ENCODE results near the gene CCDC171. TPM values are rescaled to one million over a fixed set of nuclear protein-coding genes. Genes with fewer than 3 reads are reported as not detected.

Gene CCDC171
- total and polyA plus RNA-seq, 2 donors: 9.8 to 13.9 TPM

- 96% methylated on average over 3 of the region's 3 CpGs for WGBS
- no peak for DNase-seq (ENCODE audit: low read depth in 6 of 9, low spot score in 9 of 9)
Measured at GRCh38 chr9:15707000-15707399, 154.2 kb downstream of the CCDC171 start.

GRCh38 chr9:15711531-15711930 lies 158.7 kb downstream of the CCDC171 start:
- Histone ChIP-seq H3K9me3 (ENCODE audit: control insufficient read depth in 2 of 2, insufficient read depth in 1 of 2, low read length in 1 of 2) (no peaks in the 10 kb centered on the region), H3K27me3 (ENCODE audit: control insufficient read depth in 2 of 2, insufficient read depth in 1 of 2, low read length in 1 of 2) (no peaks in the 10 kb centered on the region), H3K27ac (ENCODE audit: low read depth in 1 of 2, low read length in 1 of 2) (no peak overlapping the region), H3K4me1 (ENCODE audit: control insufficient read depth in 2 of 2, insufficient read depth in 2 of 2, low read length in 2 of 2) (no peaks in the 10 kb centered on the region), H3K36me3 (ENCODE audit: control insufficient read depth in 2 of 2, insufficient read depth in 2 of 2, low read length in 1 of 2) (no peaks in the 10 kb centered on the region), H3K4me3 (ENCODE audit: low read length in 2 of 2) (no peak overlapping the region)
- 99% methylated on average over 1 of the region's 1 CpG for WGBS
- no peak for DNase-seq (ENCODE audit: low read depth in 6 of 9, low spot score in 9 of 9)

More at GRCh38 chr9:15707000-15707399, 154.2 kb downstream of the CCDC171 start:
- no peaks in the 10 kb centered on the region for H3K9me3 ChIP-seq (ENCODE audit: control insufficient read depth in 2 of 2, insufficient read depth in 1 of 2, low read length in 1 of 2)
- H3K27ac ChIP-seq (ENCODE audit: low read depth in 1 of 2, low read length in 1 of 2): no peak overlapping the region
- H3K36me3 ChIP-seq (ENCODE audit: control insufficient read depth in 2 of 2, insufficient read depth in 2 of 2, low read length in 1 of 2): no peaks in the 10 kb centered on the region
- H3K4me1 ChIP-seq (ENCODE audit: control insufficient read depth in 2 of 2, insufficient read depth in 2 of 2, low read length in 2 of 2): no peaks in the 10 kb centered on the region
- H3K4me3 ChIP-seq (ENCODE audit: low read length in 2 of 2): no peak overlapping the region
- no peaks in the 10 kb centered on the region for H3K27me3 ChIP-seq (ENCODE audit: control insufficient read depth in 2 of 2, insufficient read depth in 1 of 2, low read length in 1 of 2)

DNA sequence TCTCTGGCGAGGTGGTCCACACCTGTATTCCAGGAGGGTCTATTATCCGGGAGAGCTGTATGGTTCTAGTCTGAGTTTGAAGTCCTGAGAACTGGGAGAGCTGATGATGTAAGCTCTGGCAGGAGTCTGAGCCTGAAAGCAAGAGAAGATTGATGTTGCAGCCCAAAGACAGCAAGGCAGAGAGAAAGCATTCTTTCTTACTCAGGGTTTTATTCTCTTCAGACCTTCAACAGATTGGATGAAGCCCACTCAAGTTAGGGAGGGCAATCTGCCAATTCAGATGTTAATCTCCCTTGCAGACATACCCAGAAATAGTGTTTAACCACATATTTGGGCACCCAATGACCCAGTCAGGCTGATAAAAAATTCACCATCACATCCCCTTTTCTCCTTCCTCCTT lies 159.1 kb downstream of the CCDC171 start:
- WGBS: 98% methylated on average over 2 of the region's 2 CpGs
- Histone ChIP-seq H3K27ac (ENCODE audit: low read depth in 1 of 2, low read length in 1 of 2) (no peak overlapping the region), H3K4me3 (ENCODE audit: low read length in 2 of 2) (no peak overlapping the region), H3K4me1 (ENCODE audit: control insufficient read depth in 2 of 2, insufficient read depth in 2 of 2, low read length in 2 of 2) (no peaks in the 10 kb centered on the region), H3K9me3 (ENCODE audit: control insufficient read depth in 2 of 2, insufficient read depth in 1 of 2, low read length in 1 of 2) (no peaks in the 10 kb centered on the region), H3K36me3 (ENCODE audit: control insufficient read depth in 2 of 2, insufficient read depth in 2 of 2, low read length in 1 of 2) (peaks cover 0 to under 1% of the 10 kb centered on the region in 2 donors), H3K27me3 (ENCODE audit: control insufficient read depth in 2 of 2, insufficient read depth in 1 of 2, low read length in 1 of 2) (no peaks in the 10 kb centered on the region)
- no peak for DNase-seq (ENCODE audit: low read depth in 6 of 9, low spot score in 9 of 9)

GRCh38 chr9:15714746-15715145 lies 161.9 kb downstream of the CCDC171 start:
- Histone ChIP-seq H3K4me3 (ENCODE audit: low read length in 2 of 2) (no peak overlapping the region), H3K4me1 (ENCODE audit: control insufficient read depth in 2 of 2, insufficient read depth in 2 of 2, low read length in 2 of 2) (no peaks in the 10 kb centered on the region), H3K9me3 (ENCODE audit: control insufficient read depth in 2 of 2, insufficient read depth in 1 of 2, low read length in 1 of 2) (peaks cover 0 to 1% of the 10 kb centered on the region in 2 donors), H3K36me3 (ENCODE audit: control insufficient read depth in 2 of 2, insufficient read depth in 2 of 2, low read length in 1 of 2) (peaks cover 3 to 7% of the 10 kb centered on the region in 2 donors), H3K27ac (ENCODE audit: low read depth in 1 of 2, low read length in 1 of 2) (no peak overlapping the region), H3K27me3 (ENCODE audit: control insufficient read depth in 2 of 2, insufficient read depth in 1 of 2, low read length in 1 of 2) (no peaks in the 10 kb centered on the region)
- DNase-seq (ENCODE audit: low read depth in 6 of 9, low spot score in 9 of 9): no peak
- 97% methylated on average over 1 of the region's 1 CpG for WGBS

DNA sequence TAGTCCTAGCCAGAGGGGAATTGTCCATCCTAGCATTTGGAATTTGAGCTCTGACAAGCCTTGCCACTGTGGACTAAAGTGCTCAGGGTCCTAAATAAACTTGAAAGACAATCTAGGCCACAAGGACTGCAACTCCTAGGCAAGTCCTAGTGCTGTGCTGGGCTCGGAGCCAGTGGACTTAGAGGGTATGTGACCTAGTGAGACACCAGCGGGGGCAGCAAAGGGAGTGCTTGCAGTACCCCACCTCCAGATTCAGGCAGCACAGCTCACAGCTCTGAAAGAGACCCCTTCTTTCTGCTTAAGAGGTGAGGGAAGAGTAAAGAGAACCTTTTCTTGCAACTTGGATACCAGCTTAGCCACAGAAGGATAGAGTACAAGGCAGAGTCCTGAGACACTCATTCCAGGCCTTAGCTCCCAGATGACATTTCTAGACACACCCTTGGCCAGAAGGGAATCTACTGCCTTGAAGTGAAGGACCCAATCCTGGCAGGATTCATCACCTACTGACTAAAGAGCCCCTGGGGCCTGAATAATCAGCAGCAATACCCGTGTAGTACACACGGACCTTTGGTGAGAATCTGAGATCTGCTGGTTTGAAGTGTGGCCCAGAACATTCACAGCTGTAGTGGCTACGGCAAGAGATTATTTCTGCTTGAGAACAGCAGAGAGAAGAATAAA lies 164.6 kb downstream of the CCDC171 start:
- Histone ChIP-seq H3K36me3 (ENCODE audit: control insufficient read depth in 2 of 2, insufficient read depth in 2 of 2, low read length in 1 of 2) (peaks cover 3 to 7% of the 10 kb centered on the region in 2 donors), H3K9me3 (ENCODE audit: control insufficient read depth in 2 of 2, insufficient read depth in 1 of 2, low read length in 1 of 2) (peaks cover 0 to 1% of the 10 kb centered on the region in 2 donors), H3K4me3 (ENCODE audit: low read length in 2 of 2) (no peak overlapping the region), H3K4me1 (ENCODE audit: control insufficient read depth in 2 of 2, insufficient read depth in 2 of 2, low read length in 2 of 2) (no peaks in the 10 kb centered on the region), H3K27me3 (ENCODE audit: control insufficient read depth in 2 of 2, insufficient read depth in 1 of 2, low read length in 1 of 2) (no peaks in the 10 kb centered on the region), H3K27ac (ENCODE audit: low read depth in 1 of 2, low read length in 1 of 2) (no peak overlapping the region)
- DNase-seq (ENCODE audit: low read depth in 6 of 9, low spot score in 9 of 9): no peak
- WGBS: 96% methylated on average over 5 of the region's 5 CpGs

DNA sequence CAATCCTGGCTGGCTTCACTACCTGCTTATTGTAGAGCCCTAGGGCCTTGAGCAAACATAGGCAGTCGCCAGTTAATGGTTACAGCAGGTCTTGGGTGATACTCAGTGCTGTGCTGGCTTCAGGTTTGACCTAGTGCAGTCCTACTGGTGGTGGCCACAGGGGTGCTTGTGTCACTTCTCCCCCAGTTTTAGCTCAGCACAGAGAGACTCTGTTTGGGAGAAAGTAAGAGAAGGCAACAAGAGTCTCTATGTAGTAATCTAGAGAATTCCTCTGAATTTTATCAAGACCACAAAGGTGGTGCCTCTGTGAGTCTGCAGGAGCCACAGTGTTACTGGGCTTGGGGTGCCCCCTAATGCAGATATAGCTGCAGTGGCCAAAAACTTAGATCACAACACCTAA lies 165.6 kb downstream of the CCDC171 start:
- H3K36me3 ChIP-seq (ENCODE audit: control insufficient read depth in 2 of 2, insufficient read depth in 2 of 2, low read length in 1 of 2): peaks cover 3 to 10% of the 10 kb centered on the region in 2 donors
- H3K27ac ChIP-seq (ENCODE audit: low read depth in 1 of 2, low read length in 1 of 2): no peak overlapping the region
- 90% methylated on average over 1 of the region's 1 CpG for WGBS

DNA sequence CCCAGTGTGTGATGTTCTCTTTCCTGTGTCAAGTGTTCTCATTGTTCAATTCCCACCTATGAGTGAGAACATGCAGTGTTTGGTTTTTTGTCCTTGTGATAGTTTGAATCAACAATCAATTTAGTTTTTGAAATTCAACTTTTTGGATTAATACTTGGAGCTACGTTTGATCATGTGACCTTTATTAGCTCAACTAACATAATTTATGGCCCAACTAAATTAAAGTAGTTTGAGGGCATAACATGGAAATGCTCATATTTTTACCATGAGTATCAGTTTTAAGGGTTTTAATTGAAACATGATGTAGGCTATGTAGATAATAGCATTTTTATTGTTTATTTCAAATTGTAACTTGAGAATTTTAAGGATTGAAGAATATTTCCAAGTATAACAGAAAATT lies 168.0 kb downstream of the CCDC171 start:
- Histone ChIP-seq H3K36me3 (ENCODE audit: control insufficient read depth in 2 of 2, insufficient read depth in 2 of 2, low read length in 1 of 2) (peaks cover 3 to 10% of the 10 kb centered on the region in 2 donors), H3K27ac (ENCODE audit: low read depth in 1 of 2, low read length in 1 of 2) (no peak overlapping the region), H3K27me3 (ENCODE audit: control insufficient read depth in 2 of 2, insufficient read depth in 1 of 2, low read length in 1 of 2) (no peaks in the 10 kb centered on the region), H3K9me3 (ENCODE audit: control insufficient read depth in 2 of 2, insufficient read depth in 1 of 2, low read length in 1 of 2) (peaks cover 0 to 1% of the 10 kb centered on the region in 2 donors), H3K4me3 (ENCODE audit: low read length in 2 of 2) (no peak overlapping the region), H3K4me1 (ENCODE audit: control insufficient read depth in 2 of 2, insufficient read depth in 2 of 2, low read length in 2 of 2) (no peaks in the 10 kb centered on the region)
- DNase-seq (ENCODE audit: low read depth in 6 of 9, low spot score in 9 of 9): no peak
- WGBS: 97% methylated on average over 1 of the region's 1 CpG

More for the DNA sequence above, 165.6 kb downstream of the CCDC171 start:
- Histone ChIP-seq H3K9me3 (ENCODE audit: control insufficient read depth in 2 of 2, insufficient read depth in 1 of 2, low read length in 1 of 2) (peaks cover 0 to 1% of the 10 kb centered on the region in 2 donors), H3K4me1 (ENCODE audit: control insufficient read depth in 2 of 2, insufficient read depth in 2 of 2, low read length in 2 of 2) (no peaks in the 10 kb centered on the region), H3K4me3 (ENCODE audit: low read length in 2 of 2) (no peak overlapping the region), H3K27me3 (ENCODE audit: control insufficient read depth in 2 of 2, insufficient read depth in 1 of 2, low read length in 1 of 2) (no peaks in the 10 kb centered on the region)
- DNase-seq (ENCODE audit: low read depth in 6 of 9, low spot score in 9 of 9): no peak

- no peak overlapping the region for H3K27ac ChIP-seq (ENCODE audit: low read depth in 1 of 2, low read length in 1 of 2)
- H3K4me3 ChIP-seq (ENCODE audit: low read length in 2 of 2): no peak overlapping the region
- no peaks in the 10 kb centered on the region for H3K27me3 ChIP-seq (ENCODE audit: control insufficient read depth in 2 of 2, insufficient read depth in 1 of 2, low read length in 1 of 2)
- H3K36me3 ChIP-seq (ENCODE audit: control insufficient read depth in 2 of 2, insufficient read depth in 2 of 2, low read length in 1 of 2): peaks cover 2 to 5% of the 10 kb centered on the region in 2 donors
- WGBS: 92% methylated on average over 5 of the region's 5 CpGs
- peaks cover 0 to 1% of the 10 kb centered on the region in 2 donors for H3K9me3 ChIP-seq (ENCODE audit: control insufficient read depth in 2 of 2, insufficient read depth in 1 of 2, low read length in 1 of 2)
- H3K4me1 ChIP-seq (ENCODE audit: control insufficient read depth in 2 of 2, insufficient read depth in 2 of 2, low read length in 2 of 2): no peaks in the 10 kb centered on the region
- no peak for DNase-seq (ENCODE audit: low read depth in 6 of 9, low spot score in 9 of 9)
Measured at GRCh38 chr9:15722888-15723287, 170.0 kb downstream of the CCDC171 start.

GRCh38 chr9:15724016-15724415 lies 171.2 kb downstream of the CCDC171 start:
- Histone ChIP-seq H3K36me3 (ENCODE audit: control insufficient read depth in 2 of 2, insufficient read depth in 2 of 2, low read length in 1 of 2) (peaks cover 5 to 6% of the 10 kb centered on the region in 2 donors), H3K4me3 (ENCODE audit: low read length in 2 of 2) (no peak overlapping the region), H3K27ac (ENCODE audit: low read depth in 1 of 2, low read length in 1 of 2) (no peak overlapping the region), H3K27me3 (ENCODE audit: control insufficient read depth in 2 of 2, insufficient read depth in 1 of 2, low read length in 1 of 2) (no peaks in the 10 kb centered on the region), H3K9me3 (ENCODE audit: control insufficient read depth in 2 of 2, insufficient read depth in 1 of 2, low read length in 1 of 2) (no peaks in the 10 kb centered on the region), H3K4me1 (ENCODE audit: control insufficient read depth in 2 of 2, insufficient read depth in 2 of 2, low read length in 2 of 2) (no peaks in the 10 kb centered on the region)
- DNase-seq (ENCODE audit: low read depth in 6 of 9, low spot score in 9 of 9): peak in 1 of 9 donors; percentile 12
- 99% methylated on average over 1 of the region's 1 CpG for WGBS
